Panc1 (cell line): ENCODE data around the gene DES. TPM values are rescaled to one million over a fixed set of nuclear protein-coding genes. Genes with fewer than 3 reads are reported as not detected.

Experiments used
- ATAC-seq: fragments of 200-7000 bp; cut with Tn5 transposase; 2 replicates; pipeline ENCODE4 v1.9.1; 2020; ENCODE audit warnings: mild to moderate bottlenecking, moderate library complexity
- BruUV-seq: library from RNA; stranded (reverse); fragments of 400-500 nt; replicated peaks from 2 replicates; lab custom pipeline; 2021; lab: Mats Ljungman, UMichigan
- CTCF ChIA-PET: fragments of 300-600 bp; sonication (Branson Sonifier 250); formaldehyde crosslinking; loops from one replicate; lab custom pipeline; 2022; ENCODE audit warnings: antibody characterized with exemption; lab: Charles Lee
- POLR2A ChIA-PET: fragments of 300-600 bp; sonication (Branson Sonifier 250); formaldehyde crosslinking; loops from one replicate; lab custom pipeline; 2022; ENCODE audit warnings: antibody characterized with exemption; lab: Charles Lee
- DNase-seq: peaks from one replicate; pipeline ENCODE4 v3.0.0-alpha.2; 2010; ENCODE audit warnings: low read depth, low spot score
- H3K27ac ChIP-seq: 2 replicates; pipeline ENCODE4 v1.5.1; 2011; ENCODE audit warnings: mild to moderate bottlenecking, low read length, inconsistent platforms
- H3K27me3 ChIP-seq: fragments of 200-500 bp; sonication (Bioruptor generic); 2 replicates; pipeline ENCODE4 v1.6.0; 2014; ENCODE audit warnings: low read length, inconsistent platforms; ENCODE audit not compliant: control insufficient read depth, insufficient read depth
- H3K36me3 ChIP-seq: fragments of 200-500 bp; sonication (Bioruptor generic); 2 replicates; pipeline ENCODE4 v1.5.1; 2014; ENCODE audit warnings: inconsistent platforms, mild to moderate bottlenecking, low read length, moderate library complexity; ENCODE audit not compliant: control insufficient read depth, insufficient read depth
- H3K4me1 ChIP-seq: 2 replicates; pipeline ENCODE4 v1.5.1; 2011; ENCODE audit warnings: inconsistent platforms, mild to moderate bottlenecking, low read length, moderate library complexity; ENCODE audit not compliant: control insufficient read depth, insufficient read depth
- H3K4me3 ChIP-seq, 2 experiments: 2 replicates each; pipeline ENCODE4 v1.5.1; 2011 to 2012; ENCODE audit warnings: low read depth in 2 of 2, low read length in 2 of 2, mild to moderate bottlenecking in 2 of 2, inconsistent platforms in 1 of 2, moderate library complexity in 1 of 2
- H3K9me3 ChIP-seq: fragments of 200-500 bp; sonication (Bioruptor generic); 2 replicates; pipeline ENCODE4 v1.5.1; 2014; ENCODE audit warnings: low read depth, mild to moderate bottlenecking, inconsistent platforms, low read length, moderate library complexity; ENCODE audit not compliant: control insufficient read depth, insufficient read depth
- POLR2AphosphoS5 ChIP-seq: IDR thresholded peaks from 2 replicates; pipeline ENCODE4 v1.6.1; 2012; ENCODE audit warnings: mild to moderate bottlenecking, low read depth, low read length, moderate library complexity
- SIN3A ChIP-seq: IDR thresholded peaks from 2 replicates; pipeline ENCODE4 v1.6.1; 2012; ENCODE audit warnings: low read depth, mild to moderate bottlenecking, low read length, moderate library complexity, borderline replicate concordance; ENCODE audit not compliant: insufficient read depth
- TCF7L2 ChIP-seq: IDR thresholded peaks from 2 replicates; pipeline ENCODE4 v1.6.1; 2011; ENCODE audit warnings: mild to moderate bottlenecking, low read depth, low read length, inconsistent platforms
- in situ Hi-C: cut with HindIII; loops from 2 replicates; pipeline ENCODE4 v1.10.0; 2016; ENCODE audit warnings: low sequenced_read_pairs, low pct_unique_long_range_greater_than_20kb
- intact Hi-C: fragments of 100-400 bp; cut with micrococcal nuclease; formaldehyde crosslinking; loops from one replicate; pipeline ENCODE4 v1.10.0; 2022; ENCODE audit not compliant: unreplicated experiment
- total RNA-seq: library from RNA; stranded (reverse); gene quantifications from one replicate; pipeline ENCODE4 v1.2.1, GENCODE V29; 2021; ENCODE audit not compliant: unreplicated experiment
- TF ChIP-seq, protein P1 (sequence below), 2 experiments: IDR thresholded peaks; 2 replicates each; pipeline ENCODE4 v1.6.1; 2011 to 2012; ENCODE audit warnings: low read depth in 2 of 2, control low read depth in 1 of 2, low read length in 1 of 2, mild to moderate bottlenecking in 1 of 2, moderate library complexity in 1 of 2; ENCODE audit not compliant: insufficient read depth in 1 of 2
- TF ChIP-seq, protein P2 (sequence below): fragments of 450-650 bp; IDR thresholded peaks from 2 replicates; pipeline ENCODE4 v1.5.1; 2017; ENCODE audit warnings: mild to moderate bottlenecking

Gene DES
- total RNA-seq, 1 experiment from 2014 or later, result 0.69 TPM

DNA sequence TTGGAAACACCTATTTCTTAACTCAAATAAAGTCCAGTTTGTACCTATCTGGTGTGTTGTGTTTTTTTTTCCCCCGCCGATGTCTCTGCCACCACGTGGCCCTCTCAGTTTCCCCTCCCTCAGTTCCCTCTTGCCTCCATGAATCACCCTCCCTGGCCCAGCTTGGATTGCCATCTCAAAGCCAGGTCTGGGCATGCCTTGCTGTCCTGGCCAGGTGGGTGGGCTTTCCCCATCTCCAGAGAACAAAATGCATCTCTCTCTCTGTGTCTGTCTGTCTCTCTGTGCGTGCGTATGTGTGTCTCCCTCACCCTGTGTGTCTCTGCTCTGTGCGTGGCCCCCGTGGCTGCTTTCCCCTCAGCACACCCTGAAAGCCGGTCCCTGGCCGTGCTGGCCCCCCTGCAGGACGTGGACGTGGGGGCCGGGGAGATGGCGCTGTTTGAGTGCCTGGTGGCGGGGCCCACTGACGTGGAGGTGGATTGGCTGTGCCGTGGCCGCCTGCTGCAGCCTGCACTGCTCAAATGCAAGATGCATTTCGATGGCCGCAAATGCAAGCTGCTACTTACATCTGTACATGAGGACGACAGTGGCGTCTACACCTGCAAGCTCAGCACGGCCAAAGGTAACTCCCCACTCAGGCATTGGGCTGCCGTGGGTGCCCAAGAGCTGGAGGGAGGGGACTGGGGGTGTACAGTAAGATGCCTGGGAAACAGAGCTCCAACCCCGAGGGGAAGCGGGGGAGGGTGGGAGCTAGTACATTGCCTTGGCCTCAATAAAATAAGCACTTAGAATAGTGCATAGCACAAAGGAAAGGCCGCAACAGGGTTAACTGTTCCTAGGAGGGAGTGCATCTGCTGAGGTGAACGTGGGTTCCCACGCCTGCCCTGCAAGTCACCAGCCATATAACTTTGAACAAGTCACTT is 48.9 kb downstream of the DES start:
- intact Hi-C loops, result no loop called here
- in situ Hi-C loops, result no loop called here
- ATAC-seq (no peak), DNase-seq (no peak)
- H3K4me1 ChIP-seq, result peaks cover 4% of the 10 kb centered on the region; the same call in 1 of the 2 replicates
- no peaks in the 10 kb centered on the region for H3K27me3 ChIP-seq
- H3K36me3 ChIP-seq, result no peaks in the 10 kb centered on the region
- no peak overlapping the region for H3K27ac ChIP-seq
- no peak for TF ChIP-seq POLR2AphosphoS5
- no peak for TF ChIP-seq SIN3A
- TF ChIP-seq, protein P1, sequence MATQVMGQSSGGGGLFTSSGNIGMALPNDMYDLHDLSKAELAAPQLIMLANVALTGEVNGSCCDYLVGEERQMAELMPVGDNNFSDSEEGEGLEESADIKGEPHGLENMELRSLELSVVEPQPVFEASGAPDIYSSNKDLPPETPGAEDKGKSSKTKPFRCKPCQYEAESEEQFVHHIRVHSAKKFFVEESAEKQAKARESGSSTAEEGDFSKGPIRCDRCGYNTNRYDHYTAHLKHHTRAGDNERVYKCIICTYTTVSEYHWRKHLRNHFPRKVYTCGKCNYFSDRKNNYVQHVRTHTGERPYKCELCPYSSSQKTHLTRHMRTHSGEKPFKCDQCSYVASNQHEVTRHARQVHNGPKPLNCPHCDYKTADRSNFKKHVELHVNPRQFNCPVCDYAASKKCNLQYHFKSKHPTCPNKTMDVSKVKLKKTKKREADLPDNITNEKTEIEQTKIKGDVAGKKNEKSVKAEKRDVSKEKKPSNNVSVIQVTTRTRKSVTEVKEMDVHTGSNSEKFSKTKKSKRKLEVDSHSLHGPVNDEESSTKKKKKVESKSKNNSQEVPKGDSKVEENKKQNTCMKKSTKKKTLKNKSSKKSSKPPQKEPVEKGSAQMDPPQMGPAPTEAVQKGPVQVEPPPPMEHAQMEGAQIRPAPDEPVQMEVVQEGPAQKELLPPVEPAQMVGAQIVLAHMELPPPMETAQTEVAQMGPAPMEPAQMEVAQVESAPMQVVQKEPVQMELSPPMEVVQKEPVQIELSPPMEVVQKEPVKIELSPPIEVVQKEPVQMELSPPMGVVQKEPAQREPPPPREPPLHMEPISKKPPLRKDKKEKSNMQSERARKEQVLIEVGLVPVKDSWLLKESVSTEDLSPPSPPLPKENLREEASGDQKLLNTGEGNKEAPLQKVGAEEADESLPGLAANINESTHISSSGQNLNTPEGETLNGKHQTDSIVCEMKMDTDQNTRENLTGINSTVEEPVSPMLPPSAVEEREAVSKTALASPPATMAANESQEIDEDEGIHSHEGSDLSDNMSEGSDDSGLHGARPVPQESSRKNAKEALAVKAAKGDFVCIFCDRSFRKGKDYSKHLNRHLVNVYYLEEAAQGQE (IDR thresholded peaks at IDR 0.05; ENCODE audit: insufficient read depth in 1 of 2, low read depth in 2 of 2, low read length in 1 of 2), result no peak
- TF ChIP-seq TCF7L2, result no peak
- TF ChIP-seq, protein P2, sequence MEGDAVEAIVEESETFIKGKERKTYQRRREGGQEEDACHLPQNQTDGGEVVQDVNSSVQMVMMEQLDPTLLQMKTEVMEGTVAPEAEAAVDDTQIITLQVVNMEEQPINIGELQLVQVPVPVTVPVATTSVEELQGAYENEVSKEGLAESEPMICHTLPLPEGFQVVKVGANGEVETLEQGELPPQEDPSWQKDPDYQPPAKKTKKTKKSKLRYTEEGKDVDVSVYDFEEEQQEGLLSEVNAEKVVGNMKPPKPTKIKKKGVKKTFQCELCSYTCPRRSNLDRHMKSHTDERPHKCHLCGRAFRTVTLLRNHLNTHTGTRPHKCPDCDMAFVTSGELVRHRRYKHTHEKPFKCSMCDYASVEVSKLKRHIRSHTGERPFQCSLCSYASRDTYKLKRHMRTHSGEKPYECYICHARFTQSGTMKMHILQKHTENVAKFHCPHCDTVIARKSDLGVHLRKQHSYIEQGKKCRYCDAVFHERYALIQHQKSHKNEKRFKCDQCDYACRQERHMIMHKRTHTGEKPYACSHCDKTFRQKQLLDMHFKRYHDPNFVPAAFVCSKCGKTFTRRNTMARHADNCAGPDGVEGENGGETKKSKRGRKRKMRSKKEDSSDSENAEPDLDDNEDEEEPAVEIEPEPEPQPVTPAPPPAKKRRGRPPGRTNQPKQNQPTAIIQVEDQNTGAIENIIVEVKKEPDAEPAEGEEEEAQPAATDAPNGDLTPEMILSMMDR, result no peak
- no peak overlapping the region for H3K4me3 ChIP-seq
- ChIA-PET POLR2A (no interaction called here), CTCF (interaction anchor here (1.1 kb wide), 1 partner anchor 63 kb away, joined by 3 read pairs; no protein-coding TSS in a partner anchor)
- H3K9me3 ChIP-seq, result no peaks in the 10 kb centered on the region
- no TSS peak for BruUV-seq

DNA sequence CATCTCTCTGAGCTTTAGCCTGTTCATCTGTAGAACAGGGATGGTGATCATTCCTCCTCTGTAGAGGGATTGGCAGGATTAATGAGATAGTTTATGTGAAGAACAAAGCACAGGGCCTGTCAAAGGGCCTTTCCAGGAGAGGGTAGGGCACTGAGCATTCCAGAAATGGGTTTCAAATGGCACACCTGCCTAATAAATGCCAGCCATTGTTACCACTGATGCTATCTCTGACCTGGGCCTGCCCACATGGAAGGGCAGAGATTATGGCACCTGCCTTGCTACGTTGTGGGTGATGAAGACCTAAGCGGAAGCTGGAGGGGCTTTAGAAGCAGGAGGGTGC is 49.5 kb downstream of the DES start:
- H3K27ac ChIP-seq, result no peak overlapping the region

More for the DNA sequence above, 49.5 kb downstream of the DES start:
- ChIA-PET CTCF (interaction anchor here (1.1 kb wide), 1 partner anchor 62 kb away, joined by 3 read pairs; no protein-coding TSS in a partner anchor), POLR2A (no interaction called here)
- DNase-seq (no peak), ATAC-seq (no peak)
- Histone ChIP-seq H3K4me3 (no peak overlapping the region), H3K4me1 (peaks cover 4% of the 10 kb centered on the region; the same call in 1 of the 2 replicates), H3K36me3 (no peaks in the 10 kb centered on the region), H3K27me3 (no peaks in the 10 kb centered on the region), H3K9me3 (no peaks in the 10 kb centered on the region)
- intact Hi-C loops, result no loop called here
- BruUV-seq, result no TSS peak
- TF ChIP-seq TCF7L2 (no peak), SIN3A (no peak), POLR2AphosphoS5 (no peak)
- TF ChIP-seq, protein P1 (IDR thresholded peaks at IDR 0.05; ENCODE audit: insufficient read depth in 1 of 2, low read depth in 2 of 2, low read length in 1 of 2), result no peak
- TF ChIP-seq, protein P2, result no peak
- in situ Hi-C loops, result no loop called here
